H1 (cell line): ENCODE results near the gene GDPD5. TPM values are rescaled to one million over a fixed set of nuclear protein-coding genes. Genes with fewer than 3 reads are reported as not detected.

ENCODE experiments used
- CTCF ChIA-PET: fragments of 300-600 bp; sonication (Branson Sonifier 250); formaldehyde crosslinking; loops from one replicate; lab custom pipeline; 2021; ENCODE audit not compliant: partially characterized antibody; lab: Charles Lee
- POLR2A ChIA-PET: fragments of 300-600 bp; sonication (Branson Sonifier 250); formaldehyde crosslinking; loops from one replicate; lab custom pipeline; 2021; ENCODE audit warnings: inconsistent platforms; ENCODE audit not compliant: partially characterized antibody; lab: Charles Lee
- DNase-seq, 2 experiments: peaks; one replicate each; pipeline versions ENCODE4 v3.0.0 to v3.0.0-alpha.2; 2010 to 2022; ENCODE audit warnings: low spot score in 2 of 2, low read depth in 1 of 2, mixed read lengths in 1 of 2
- FAIRE-seq: peaks from 2 replicates; lab custom pipeline; 2011; peaks lifted over from hg19 to GRCh38; lab: Jason Lieb, UNC
- H2AFZ ChIP-seq: 2 replicates; pipeline ENCODE4 v1.8.1; 2012; ENCODE audit warnings: low read length, inconsistent platforms
- H2AK5ac ChIP-seq: 2 replicates; pipeline ENCODE4 v1.6.1; 2013; ENCODE audit warnings: low read depth, low read length
- H2BK120ac ChIP-seq: replicated peaks from 2 replicates; pipeline ENCODE3; 2013; ENCODE audit warnings: low read depth, low read length, inconsistent platforms
- H2BK12ac ChIP-seq: 2 replicates; pipeline ENCODE4 v1.6.1; 2013; ENCODE audit warnings: low read depth, low read length
- H2BK15ac ChIP-seq: 2 replicates; pipeline ENCODE4 v1.6.1; 2013; ENCODE audit warnings: low read length
- H2BK20ac ChIP-seq: 2 replicates; pipeline ENCODE4 v1.6.1; 2013; ENCODE audit warnings: low read length
- H2BK5ac ChIP-seq: 2 replicates; pipeline ENCODE4 v1.6.1; 2013; ENCODE audit warnings: low read depth, low read length
- H3K14ac ChIP-seq: 2 replicates; pipeline ENCODE4 v1.6.1; 2013; ENCODE audit warnings: inconsistent platforms; ENCODE audit not compliant: insufficient read length
- H3K18ac ChIP-seq: 2 replicates; pipeline ENCODE4 v1.6.1; 2013; ENCODE audit warnings: low read length; ENCODE audit errors: extremely low read depth
- H3K23ac ChIP-seq: 2 replicates; pipeline ENCODE4 v1.6.1; 2013; ENCODE audit warnings: inconsistent platforms; ENCODE audit not compliant: insufficient read length
- H3K23me2 ChIP-seq: 2 replicates; pipeline ENCODE4 v1.6.1; 2013; ENCODE audit warnings: low read depth, low read length
- H3K27ac ChIP-seq: 2 replicates; pipeline ENCODE4 v1.6.1; 2011; ENCODE audit warnings: low read depth, low read length, inconsistent platforms
- H3K27me3 ChIP-seq, 4 experiments: replicated peaks in 1 of 4; 1 replicate in 1 of 4; 2 replicates in 3 of 4; pipeline versions ENCODE4 v1.6.1 to v1.8.1; 2011 to 2013; ENCODE audit warnings: low read length in 3 of 4, mild to moderate bottlenecking in 3 of 4, inconsistent platforms in 2 of 4, mixed read lengths in 2 of 4, moderate library complexity in 1 of 4; ENCODE audit not compliant: control insufficient read depth in 3 of 4, insufficient read depth in 3 of 4; ENCODE audit errors: extremely low read depth in 1 of 4
- H3K36me3 ChIP-seq, 4 experiments: 2 replicates each; pipeline versions ENCODE4 v1.6.1 to v1.8.1; 2011 to 2013; ENCODE audit warnings: mild to moderate bottlenecking in 4 of 4, low read length in 3 of 4, moderate library complexity in 2 of 4, control low read depth in 1 of 4, inconsistent platforms in 1 of 4; ENCODE audit not compliant: insufficient read depth in 4 of 4, control insufficient read depth in 2 of 4
- H3K4ac ChIP-seq: replicated peaks from 2 replicates; pipeline ENCODE3; 2013; ENCODE audit warnings: low read length, low read depth, mixed read lengths, inconsistent platforms; ENCODE audit not compliant: insufficient read length
- H3K4me1 ChIP-seq, 4 experiments: replicated peaks in 1 of 4; 1 replicate in 1 of 4; 2 replicates in 3 of 4; pipeline versions ENCODE4 v1.6.1 to v1.8.1; 2011 to 2013; ENCODE audit warnings: low read length in 3 of 4, inconsistent platforms in 2 of 4, mixed read lengths in 1 of 4; ENCODE audit not compliant: insufficient read depth in 4 of 4, control insufficient read depth in 3 of 4
- H3K4me2 ChIP-seq, 2 experiments: 2 replicates each; pipeline versions ENCODE4 v1.6.1 to v1.8.1; 2011 to 2013; ENCODE audit warnings: low read depth in 2 of 2, low read length in 2 of 2, control low read depth in 1 of 2, inconsistent platforms in 1 of 2, mild to moderate bottlenecking in 1 of 2; ENCODE audit not compliant: insufficient read depth in 1 of 2
- H3K4me3 ChIP-seq, 4 experiments: fragments of 200-600, 300-600 bp in 1 of 4; sonication (generic), shearing (Covaris generic), sonication (Bioruptor Twin) in 1 of 4; 2 replicates each; pipeline versions ENCODE4 v1.5.1 to v1.8.1; 2011 to 2016; ENCODE audit warnings: low read length in 4 of 4, low read depth in 3 of 4, control low read depth in 2 of 4, inconsistent platforms in 2 of 4, mild to moderate bottlenecking in 2 of 4, mixed read lengths in 1 of 4, moderate library complexity in 1 of 4; ENCODE audit not compliant: insufficient read depth in 2 of 4; ENCODE audit errors: extremely low read depth in 1 of 4
- H3K56ac ChIP-seq: replicated peaks from 2 replicates; pipeline ENCODE3; 2013; ENCODE audit warnings: low read depth, mild to moderate bottlenecking, mixed read lengths, low read length, inconsistent platforms; ENCODE audit not compliant: insufficient read length
- H3K79me1 ChIP-seq: 2 replicates; pipeline ENCODE4 v1.6.1; 2013; ENCODE audit warnings: low read depth, low read length, control low read depth
- H3K79me2 ChIP-seq, 2 experiments: 2 replicates each; pipeline versions ENCODE4 v1.6.1 to v1.8.1; 2012 to 2013; ENCODE audit warnings: low read length in 2 of 2, mild to moderate bottlenecking in 2 of 2, inconsistent platforms in 1 of 2; ENCODE audit not compliant: insufficient read depth in 2 of 2, control insufficient read depth in 1 of 2
- H3K9ac ChIP-seq, 4 experiments: replicated peaks in 1 of 4; 1 replicate in 1 of 4; 2 replicates in 3 of 4; pipeline versions ENCODE4 v1.6.1 to v1.8.1; 2011 to 2013; ENCODE audit warnings: low read depth in 3 of 4, low read length in 3 of 4, control low read depth in 2 of 4, mild to moderate bottlenecking in 2 of 4, moderate library complexity in 2 of 4, inconsistent platforms in 1 of 4; ENCODE audit errors: extremely low read depth in 1 of 4
- H3K9me3 ChIP-seq, 2 experiments: 2 replicates each; pipeline versions ENCODE4 v1.6.1 to v1.8.1; 2012 to 2013; ENCODE audit warnings: mild to moderate bottlenecking in 2 of 2, moderate library complexity in 2 of 2, control low read depth in 1 of 2, inconsistent platforms in 1 of 2, low read depth in 1 of 2, low read length in 1 of 2, mixed read lengths in 1 of 2; ENCODE audit not compliant: insufficient read depth in 2 of 2
- H4K20me1 ChIP-seq, 2 experiments: replicated peaks in 1 of 2; 2 replicates each; pipeline versions ENCODE3 to v1.8.1; 2011 to 2013; ENCODE audit warnings: inconsistent platforms in 2 of 2, low read length in 2 of 2, mild to moderate bottlenecking in 1 of 2; ENCODE audit not compliant: insufficient read depth in 2 of 2, control insufficient read depth in 1 of 2
- H4K5ac ChIP-seq: 2 replicates; pipeline ENCODE4 v1.6.1; 2013; ENCODE audit warnings: low read length, low read depth, mixed read lengths, inconsistent platforms; ENCODE audit not compliant: insufficient read length
- H4K8ac ChIP-seq: 2 replicates; pipeline ENCODE4 v1.8.0; 2013; ENCODE audit warnings: mild to moderate bottlenecking, moderate library complexity, low read length, inconsistent platforms; ENCODE audit not compliant: insufficient read depth; ENCODE audit errors: extremely low read depth
- H4K91ac ChIP-seq: replicated peaks from 2 replicates; pipeline ENCODE3; 2013; ENCODE audit warnings: low read length, mixed read lengths, inconsistent platforms; ENCODE audit not compliant: insufficient read length
- CBX5 ChIP-seq: fragments of 300-800, 300-1000 bp; sonication (generic); IDR thresholded peaks from 2 replicates; pipeline ENCODE4 v1.7.1; 2016; ENCODE audit warnings: antibody characterized with exemption, low read length, low read depth
- KDM1A ChIP-seq: fragments of 200-600, 300-600 bp; sonication (generic); IDR thresholded peaks from 2 replicates; pipeline ENCODE4 v1.7.1; 2016; ENCODE audit warnings: mild to moderate bottlenecking, low read length, borderline replicate concordance
- MAFK ChIP-seq: IDR thresholded peaks from 2 replicates; pipeline ENCODE4 v1.6.1; 2012; ENCODE audit warnings: low read depth, mild to moderate bottlenecking, improper control_type of control experiment, low read length
- PHF8 ChIP-seq: fragments of 200-600 bp; sonication (generic); conservative IDR thresholded peaks from 2 replicates; pipeline ENCODE4 v1.7.1; 2012; ENCODE audit warnings: low read depth, mild to moderate bottlenecking, inconsistent platforms, low read length, moderate library complexity
- RFX5 ChIP-seq: IDR thresholded peaks from 2 replicates; pipeline ENCODE4 v1.6.1; 2011; ENCODE audit warnings: low read depth, low read length, improper control_type of control experiment, borderline replicate concordance
- TAF1 ChIP-seq: IDR thresholded peaks from 2 replicates; pipeline ENCODE4 v1.6.1; 2011; ENCODE audit warnings: mild to moderate bottlenecking, low read depth, low read length
- WGBS, 2 experiments: shearing (Covaris generic) in 1 of 2; methylation state at CpG; one replicate each; pipeline versions ENCODE4 v1.1.6 to v1.1.7; 2013 to 2015; ENCODE audit warnings: low lambda C conversion rate in 2 of 2, mixed read lengths in 2 of 2, inconsistent platforms in 1 of 2, low coverage in 1 of 2, missing lambda C conversion rate in 1 of 2; ENCODE audit not compliant: insufficient replicate concordance in 2 of 2, insufficient coverage in 1 of 2, insufficient read length in 1 of 2; ENCODE audit errors: extremely low coverage in 1 of 2, missing lambda C conversion rate in 1 of 2; 5-methylcytosine and 5-hydroxymethylcytosine counted together
- polyA plus RNA-seq, 7 experiments: library from polyadenylated mRNA; depleted of rRNA in 3 of 7; stranded (reverse) in 5 of 7; unstranded in 2 of 7; fragments of >200 nt in 5 of 7; fragments of 200-250 nt in 2 of 7; gene quantifications; 1 replicate in 5 of 7; 2 replicates in 1 of 7; 4 replicates in 1 of 7; pipeline versions ENCODE4 v1.2.1 to v1.2.3, GENCODE V29; 2011 to 2013; ENCODE audit warnings: missing spikeins in 2 of 7, mixed read lengths in 2 of 7
- total RNA-seq: library from RNA; stranded (reverse); fragmentation: NEBNext Ultra II Directional; extraction: Animal tissue kit (Norgen Biotek cat#: 25700); gene quantifications from 2 replicates; pipeline ENCODE4 v1.2.1, GENCODE V29; 2021
- TF ChIP-seq, protein P1 (sequence below), 3 experiments: IDR thresholded peaks; 1 replicate in 2 of 3; 2 replicates in 1 of 3; pipeline versions ENCODE4 v1.5.1 to v1.6.1; 2011; ENCODE audit warnings: low read length in 3 of 3, mild to moderate bottlenecking in 3 of 3, inconsistent platforms in 2 of 3, low read depth in 1 of 3, moderate library complexity in 1 of 3; ENCODE audit not compliant: insufficient read depth in 1 of 3; ENCODE audit errors: control extremely low read depth in 1 of 3

The GDPD5 gene
- total and polyA plus RNA-seq, 2 of the 8 experiments (the other 6 are each of a cell fraction or from before 2014, with no cell fraction given), result 7.8 to 8.6 TPM

DNA sequence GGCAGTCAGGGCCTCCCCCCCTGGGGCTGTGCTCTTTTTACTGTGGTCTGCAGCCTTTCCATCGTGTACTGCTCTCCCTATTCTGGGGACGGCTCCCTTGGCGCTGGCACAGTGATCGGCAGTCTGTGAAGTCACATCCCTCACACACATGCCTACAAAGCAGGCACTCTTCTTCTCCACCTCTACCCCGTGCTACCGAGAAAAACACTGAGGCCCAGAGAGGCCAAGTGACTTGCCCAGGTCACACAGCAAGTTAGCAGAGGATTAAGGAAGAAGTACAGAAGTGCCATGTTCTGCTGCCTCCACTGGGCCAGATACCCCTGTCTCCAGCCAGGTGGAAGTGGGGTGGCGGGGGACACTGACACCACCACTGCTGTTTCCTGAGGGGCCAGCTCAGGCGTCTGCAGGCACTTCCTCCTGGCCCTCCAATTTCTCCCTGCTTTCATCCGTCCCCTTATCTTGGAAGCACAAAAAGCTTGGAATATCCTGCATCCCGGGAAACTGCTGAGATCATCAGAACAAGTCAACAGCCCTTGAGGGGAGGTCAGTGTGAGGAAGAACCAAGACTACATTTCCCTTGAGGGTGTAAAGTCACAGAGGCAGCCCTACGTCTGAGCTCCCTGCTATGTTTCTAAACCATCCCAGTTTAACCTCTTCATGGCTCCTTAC is 62.5 kb downstream of the GDPD5 start:
- H3K36me3 ChIP-seq, result no peaks in the 10 kb centered on the region; a peak in 1 of 8 replicates
- FAIRE-seq, result no peak
- peak overlapping the region; percentile 73; the same call in 1 of the 2 replicates for H2BK15ac ChIP-seq
- ChIA-PET CTCF (interaction anchor here (0.8 to 31.5 kb wide), 7 partner anchors 7 to 283 kb away, joined by 3 to 603 read pairs (median 6); partner anchors contain the start of gene GDPD5), POLR2A (interaction anchor here (0.7 to 2.0 kb wide), 4 partner anchors 19 to 99 kb away, joined by 3 to 6 read pairs (median 4); partner anchors contain the start of gene SERPINH1)
- TF ChIP-seq CBX5 (no peak), MAFK (peak; percentile 53; the same call in 1 of the 2 replicates), KDM1A (no peak), RFX5 (no peak), PHF8 (no peak), TAF1 (no peak)
- TF ChIP-seq, protein P1, sequence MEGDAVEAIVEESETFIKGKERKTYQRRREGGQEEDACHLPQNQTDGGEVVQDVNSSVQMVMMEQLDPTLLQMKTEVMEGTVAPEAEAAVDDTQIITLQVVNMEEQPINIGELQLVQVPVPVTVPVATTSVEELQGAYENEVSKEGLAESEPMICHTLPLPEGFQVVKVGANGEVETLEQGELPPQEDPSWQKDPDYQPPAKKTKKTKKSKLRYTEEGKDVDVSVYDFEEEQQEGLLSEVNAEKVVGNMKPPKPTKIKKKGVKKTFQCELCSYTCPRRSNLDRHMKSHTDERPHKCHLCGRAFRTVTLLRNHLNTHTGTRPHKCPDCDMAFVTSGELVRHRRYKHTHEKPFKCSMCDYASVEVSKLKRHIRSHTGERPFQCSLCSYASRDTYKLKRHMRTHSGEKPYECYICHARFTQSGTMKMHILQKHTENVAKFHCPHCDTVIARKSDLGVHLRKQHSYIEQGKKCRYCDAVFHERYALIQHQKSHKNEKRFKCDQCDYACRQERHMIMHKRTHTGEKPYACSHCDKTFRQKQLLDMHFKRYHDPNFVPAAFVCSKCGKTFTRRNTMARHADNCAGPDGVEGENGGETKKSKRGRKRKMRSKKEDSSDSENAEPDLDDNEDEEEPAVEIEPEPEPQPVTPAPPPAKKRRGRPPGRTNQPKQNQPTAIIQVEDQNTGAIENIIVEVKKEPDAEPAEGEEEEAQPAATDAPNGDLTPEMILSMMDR (IDR thresholded peaks at IDR 0.05; ENCODE audit: control extremely low read depth in 1 of 3, insufficient read depth in 1 of 3, low read depth in 1 of 3, low read length in 3 of 3), result no peak
- WGBS, 2 experiments, result 79% methylated on average over 11 of the region's 11 CpGs; no CpG with 5 or more reads in 1 of the 2 experiments
- H2AK5ac ChIP-seq, result no peak overlapping the region
- H3K14ac ChIP-seq, result no peak overlapping the region
- no peak overlapping the region for H2AFZ ChIP-seq
- no peaks in the 10 kb centered on the region for H3K79me2 ChIP-seq
- no peaks in the 10 kb centered on the region for H3K9me3 ChIP-seq
- H4K91ac ChIP-seq, result no peak overlapping the region
- H3K23ac ChIP-seq, result no peak overlapping the region
- no peak overlapping the region for H3K27ac ChIP-seq
- H2BK20ac ChIP-seq, result no peak overlapping the region
- H3K4me1 ChIP-seq, result peaks cover 8 to 19% (median 14%) of the 10 kb centered on the region in 4 experiments
- H3K23me2 ChIP-seq, result peaks cover 2% of the 10 kb centered on the region; the same call in 1 of the 2 replicates
- H4K5ac ChIP-seq, result no peak overlapping the region
- H4K20me1 ChIP-seq, result no peaks in the 10 kb centered on the region
- H3K4me3 ChIP-seq, result no peak overlapping the region
- H3K27me3 ChIP-seq, result no peaks in the 10 kb centered on the region
- H3K56ac ChIP-seq, result no peak overlapping the region
- H2BK12ac ChIP-seq, result peak overlapping the region; percentile 29; the same call in 1 of the 2 replicates
- no peaks in the 10 kb centered on the region for H3K79me1 ChIP-seq
- no peak overlapping the region; the same call in 1 of the 2 replicates for H4K8ac ChIP-seq
- H3K4ac ChIP-seq, result no peak overlapping the region
- H3K9ac ChIP-seq, result no peak overlapping the region
- no peak for DNase-seq
- no peak overlapping the region for H2BK120ac ChIP-seq
- peak overlapping the region; percentile 21; the same call in 1 of the 2 replicates for H2BK5ac ChIP-seq
- H3K18ac ChIP-seq, result peak overlapping the region; percentile 71; the same call in 1 of the 2 replicates
- H3K4me2 ChIP-seq, result 0 out of 4 replicates have a peak overlapping the region, but pooled peaks have one; percentile 8 to 15
